Measurements from ENCODE around the gene UNC80.

DNA sequence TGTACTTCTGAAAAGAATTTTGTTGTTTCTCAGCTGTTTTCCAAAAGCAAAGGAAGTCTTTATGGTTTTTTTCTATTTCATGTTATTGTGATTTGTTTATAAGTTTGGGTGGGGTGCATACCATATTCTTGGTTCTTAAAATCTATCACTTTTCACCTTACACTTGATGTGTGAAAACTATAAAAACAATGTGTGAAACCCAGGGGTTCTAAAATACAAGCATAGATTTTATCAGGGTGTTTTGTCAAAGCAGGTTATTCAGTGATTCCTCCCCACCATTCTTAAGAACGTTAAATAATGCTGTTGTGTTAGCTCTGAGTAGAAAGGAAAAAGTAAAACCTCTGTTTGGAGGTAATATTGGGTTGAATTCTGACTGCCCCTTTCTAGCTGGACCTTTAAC, 248.5 kb downstream of the UNC80 start:
- TF ChIP-seq, protein P1, sequence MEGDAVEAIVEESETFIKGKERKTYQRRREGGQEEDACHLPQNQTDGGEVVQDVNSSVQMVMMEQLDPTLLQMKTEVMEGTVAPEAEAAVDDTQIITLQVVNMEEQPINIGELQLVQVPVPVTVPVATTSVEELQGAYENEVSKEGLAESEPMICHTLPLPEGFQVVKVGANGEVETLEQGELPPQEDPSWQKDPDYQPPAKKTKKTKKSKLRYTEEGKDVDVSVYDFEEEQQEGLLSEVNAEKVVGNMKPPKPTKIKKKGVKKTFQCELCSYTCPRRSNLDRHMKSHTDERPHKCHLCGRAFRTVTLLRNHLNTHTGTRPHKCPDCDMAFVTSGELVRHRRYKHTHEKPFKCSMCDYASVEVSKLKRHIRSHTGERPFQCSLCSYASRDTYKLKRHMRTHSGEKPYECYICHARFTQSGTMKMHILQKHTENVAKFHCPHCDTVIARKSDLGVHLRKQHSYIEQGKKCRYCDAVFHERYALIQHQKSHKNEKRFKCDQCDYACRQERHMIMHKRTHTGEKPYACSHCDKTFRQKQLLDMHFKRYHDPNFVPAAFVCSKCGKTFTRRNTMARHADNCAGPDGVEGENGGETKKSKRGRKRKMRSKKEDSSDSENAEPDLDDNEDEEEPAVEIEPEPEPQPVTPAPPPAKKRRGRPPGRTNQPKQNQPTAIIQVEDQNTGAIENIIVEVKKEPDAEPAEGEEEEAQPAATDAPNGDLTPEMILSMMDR (conservative IDR thresholded peaks at IDR 0.05; ENCODE audit: low read depth, low read length), result no peak
- no peak for TF ChIP-seq EZH2 (IDR thresholded peaks at IDR 0.05; ENCODE audit: low read length, unreplicated experiment)
